Progenitor cell of endocrine pancreas (in vitro differentiated cells): Measurements from ENCODE around the gene CDH12. TPM values are rescaled to one million over a fixed set of nuclear protein-coding genes. Genes with fewer than 3 reads are reported as not detected.

Experiments
- DNase-seq: peaks from one replicate; pipeline ENCODE4 v3.0.0; 2021; ENCODE audit warnings: low spot score; ENCODE audit not compliant: unreplicated experiment
- H3K27ac Mint-ChIP-seq: 2 replicates; pipeline ENCODE4 v1.8.0; 2021; ENCODE audit warnings: mild to moderate bottlenecking, moderate library complexity, mixed read lengths
- H3K27me3 Mint-ChIP-seq: 2 replicates; pipeline ENCODE4 v1.8.0; 2021; ENCODE audit warnings: mixed read lengths
- H3K36me3 Mint-ChIP-seq: 2 replicates; pipeline ENCODE4 v1.8.0; 2022; ENCODE audit warnings: mixed read lengths; ENCODE audit not compliant: insufficient read depth
- H3K4me1 Mint-ChIP-seq: 2 replicates; pipeline ENCODE4 v1.8.0; 2021; ENCODE audit warnings: low read depth, mixed read lengths
- H3K4me3 Mint-ChIP-seq: 2 replicates; pipeline ENCODE4 v1.8.0; 2021; ENCODE audit warnings: low read depth, mild to moderate bottlenecking, moderate library complexity, mixed read lengths
- H3K9me3 Mint-ChIP-seq: 2 replicates; pipeline ENCODE4 v1.8.0; 2021; ENCODE audit warnings: low read depth, mixed read lengths
- total RNA-seq: library from RNA; stranded (reverse); gene quantifications from 2 replicates; pipeline ENCODE4 v1.2.1, GENCODE V29; 2021
- TF ChIP-seq, protein P1 (sequence below): fragments of 200-600 bp; sonication (generic); IDR thresholded peaks from one replicate; pipeline ENCODE4 v1.5.0; 2021; ENCODE audit warnings: antibody characterized with exemption, mild to moderate bottlenecking; ENCODE audit not compliant: unreplicated experiment

CDH12 gene
- total RNA-seq, 1 donor from 2014 or later, result 2.8 TPM

- Mint-ChIP-seq H3K36me3 (no peaks in the 10 kb centered on the region), H3K4me1 (no peaks in the 10 kb centered on the region)
Observed at GRCh38 chr5:22245770-22246169, 607.4 kb downstream of the CDH12 start.

GRCh38 chr5:22242532-22242931 is 610.6 kb downstream of the CDH12 start:
- Mint-ChIP-seq H3K27ac (no peak overlapping the region), H3K4me1 (no peaks in the 10 kb centered on the region), H3K9me3 (no peaks in the 10 kb centered on the region), H3K36me3 (no peaks in the 10 kb centered on the region), H3K4me3 (no peak overlapping the region), H3K27me3 (no peaks in the 10 kb centered on the region)
- TF ChIP-seq, protein P1, sequence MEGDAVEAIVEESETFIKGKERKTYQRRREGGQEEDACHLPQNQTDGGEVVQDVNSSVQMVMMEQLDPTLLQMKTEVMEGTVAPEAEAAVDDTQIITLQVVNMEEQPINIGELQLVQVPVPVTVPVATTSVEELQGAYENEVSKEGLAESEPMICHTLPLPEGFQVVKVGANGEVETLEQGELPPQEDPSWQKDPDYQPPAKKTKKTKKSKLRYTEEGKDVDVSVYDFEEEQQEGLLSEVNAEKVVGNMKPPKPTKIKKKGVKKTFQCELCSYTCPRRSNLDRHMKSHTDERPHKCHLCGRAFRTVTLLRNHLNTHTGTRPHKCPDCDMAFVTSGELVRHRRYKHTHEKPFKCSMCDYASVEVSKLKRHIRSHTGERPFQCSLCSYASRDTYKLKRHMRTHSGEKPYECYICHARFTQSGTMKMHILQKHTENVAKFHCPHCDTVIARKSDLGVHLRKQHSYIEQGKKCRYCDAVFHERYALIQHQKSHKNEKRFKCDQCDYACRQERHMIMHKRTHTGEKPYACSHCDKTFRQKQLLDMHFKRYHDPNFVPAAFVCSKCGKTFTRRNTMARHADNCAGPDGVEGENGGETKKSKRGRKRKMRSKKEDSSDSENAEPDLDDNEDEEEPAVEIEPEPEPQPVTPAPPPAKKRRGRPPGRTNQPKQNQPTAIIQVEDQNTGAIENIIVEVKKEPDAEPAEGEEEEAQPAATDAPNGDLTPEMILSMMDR, result peak; percentile 40
- no peak for DNase-seq

More at GRCh38 chr5:22245770-22246169, 607.4 kb downstream of the CDH12 start:
- DNase-seq, result no peak
- TF ChIP-seq, protein P1, result no peak
- Mint-ChIP-seq H3K27ac (no peak overlapping the region), H3K27me3 (no peaks in the 10 kb centered on the region), H3K9me3 (no peaks in the 10 kb centered on the region), H3K4me3 (no peak overlapping the region)

- TF ChIP-seq, protein P1, result no peak
- Mint-ChIP-seq H3K4me1 (no peaks in the 10 kb centered on the region), H3K4me3 (no peak overlapping the region), H3K27ac (no peak overlapping the region), H3K27me3 (no peaks in the 10 kb centered on the region), H3K36me3 (no peaks in the 10 kb centered on the region), H3K9me3 (no peaks in the 10 kb centered on the region)
- DNase-seq, result no peak
Observed at GRCh38 chr5:22238047-22238446, 615.1 kb downstream of the CDH12 start.

DNA sequence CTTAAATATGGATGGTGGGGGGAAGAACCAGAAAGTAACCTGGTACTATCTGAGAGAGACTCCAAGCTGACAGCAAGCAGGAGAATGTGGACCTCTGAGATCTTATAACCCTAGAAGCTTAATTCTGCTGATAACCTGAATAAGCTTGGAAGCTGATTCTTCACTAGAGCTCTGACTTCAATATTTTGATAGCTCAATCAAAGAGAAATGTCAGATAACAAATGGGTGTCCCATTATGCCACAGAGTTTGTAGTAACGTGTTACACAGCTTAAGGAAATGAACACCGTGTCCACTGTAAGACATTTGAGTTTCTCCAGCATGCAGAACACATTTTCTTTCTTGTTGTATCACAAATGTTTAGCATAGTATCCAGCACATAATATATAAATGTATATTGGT is 626.7 kb downstream of the CDH12 start:
- Mint-ChIP-seq H3K4me3 (no peak overlapping the region), H3K4me1 (no peaks in the 10 kb centered on the region), H3K27me3 (no peaks in the 10 kb centered on the region), H3K9me3 (no peaks in the 10 kb centered on the region), H3K36me3 (no peaks in the 10 kb centered on the region), H3K27ac (no peak overlapping the region)
- DNase-seq, result no peak
- TF ChIP-seq, protein P1, result no peak

GRCh38 chr5:22223079-22223478 is 630.1 kb downstream of the CDH12 start:
- DNase-seq, result no peak
- H3K27me3 Mint-ChIP-seq, result peaks cover 4% of the 10 kb centered on the region
- H3K4me1 Mint-ChIP-seq, result no peaks in the 10 kb centered on the region
- H3K9me3 Mint-ChIP-seq, result no peaks in the 10 kb centered on the region
- no peak overlapping the region for H3K27ac Mint-ChIP-seq
- no peak overlapping the region for H3K4me3 Mint-ChIP-seq
- TF ChIP-seq, protein P1, result no peak
- H3K36me3 Mint-ChIP-seq, result no peaks in the 10 kb centered on the region
